BJ (cell line): Measurements from ENCODE around the gene CD80. TPM values are rescaled to one million over a fixed set of nuclear protein-coding genes. Genes with fewer than 3 reads are reported as not detected.

ENCODE experiments used
- CTCF ChIA-PET: fragments of 350-600 bp; formaldehyde crosslinking; extraction: SDS; loops from one replicate; lab custom pipeline; 2021; ENCODE audit warnings: antibody characterized with exemption, inconsistent platforms; lab: Yijun Ruan, JAX
- POLR2A ChIA-PET: fragments of 300-600 bp; sonication (Branson Sonifier 250); formaldehyde crosslinking; extraction: SDS; loops from one replicate; lab custom pipeline; 2021; ENCODE audit warnings: antibody characterized with exemption; lab: Charles Lee
- DNase-seq: peaks from one replicate; pipeline ENCODE4 v3.0.0-alpha.2; 2011; ENCODE audit warnings: low read depth
- H3K27me3 ChIP-seq: 2 replicates; pipeline ENCODE4 v1.6.0; 2011; ENCODE audit warnings: low read length; ENCODE audit not compliant: control insufficient read depth, insufficient read depth
- H3K36me3 ChIP-seq: 2 replicates; pipeline ENCODE4 v1.5.1; 2011; ENCODE audit warnings: low read length; ENCODE audit not compliant: control insufficient read depth, insufficient read depth
- H3K4me3 ChIP-seq: 2 replicates; pipeline ENCODE4 v1.5.1; 2011; ENCODE audit warnings: low read depth, mild to moderate bottlenecking, control low read depth, low read length
- polyA plus RNA-seq: library from polyadenylated mRNA; depleted of rRNA; stranded (reverse); fragments of >200 nt; gene quantifications from 2 replicates; pipeline ENCODE4 v1.2.3, GENCODE V29; 2011
- TF ChIP-seq, protein P1 (sequence below): IDR thresholded peaks from 2 replicates; pipeline ENCODE4 v1.5.1; 2011; ENCODE audit warnings: low read depth, mild to moderate bottlenecking, control low read depth, inconsistent platforms, low read length, moderate library complexity; ENCODE audit not compliant: insufficient read depth

The CD80 gene
- polyA plus RNA-seq, 1 experiment: not detected

DNA sequence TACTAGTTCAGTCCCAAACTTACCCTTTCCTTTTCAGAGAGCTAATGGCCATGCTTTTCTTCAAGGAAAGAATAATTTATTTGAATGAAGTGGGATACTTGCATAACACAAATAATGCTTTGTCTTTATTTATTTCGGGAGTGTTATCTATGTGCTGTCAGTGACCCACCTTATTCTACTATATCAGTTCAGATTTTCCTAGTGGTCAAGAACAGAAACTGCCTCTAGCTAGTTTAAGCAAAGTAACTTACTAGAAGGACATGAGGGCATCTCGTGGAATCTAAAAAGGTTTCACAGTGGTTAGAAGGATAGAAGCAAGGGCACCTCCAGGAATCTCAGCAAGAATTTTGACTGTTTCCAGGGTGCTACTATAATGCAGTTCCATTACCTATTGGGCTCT lies 64.8 kb downstream of the CD80 start:
- no peaks in the 10 kb centered on the region; the same call in 1 of the 2 replicates for H3K36me3 ChIP-seq
- TF ChIP-seq, protein P1, sequence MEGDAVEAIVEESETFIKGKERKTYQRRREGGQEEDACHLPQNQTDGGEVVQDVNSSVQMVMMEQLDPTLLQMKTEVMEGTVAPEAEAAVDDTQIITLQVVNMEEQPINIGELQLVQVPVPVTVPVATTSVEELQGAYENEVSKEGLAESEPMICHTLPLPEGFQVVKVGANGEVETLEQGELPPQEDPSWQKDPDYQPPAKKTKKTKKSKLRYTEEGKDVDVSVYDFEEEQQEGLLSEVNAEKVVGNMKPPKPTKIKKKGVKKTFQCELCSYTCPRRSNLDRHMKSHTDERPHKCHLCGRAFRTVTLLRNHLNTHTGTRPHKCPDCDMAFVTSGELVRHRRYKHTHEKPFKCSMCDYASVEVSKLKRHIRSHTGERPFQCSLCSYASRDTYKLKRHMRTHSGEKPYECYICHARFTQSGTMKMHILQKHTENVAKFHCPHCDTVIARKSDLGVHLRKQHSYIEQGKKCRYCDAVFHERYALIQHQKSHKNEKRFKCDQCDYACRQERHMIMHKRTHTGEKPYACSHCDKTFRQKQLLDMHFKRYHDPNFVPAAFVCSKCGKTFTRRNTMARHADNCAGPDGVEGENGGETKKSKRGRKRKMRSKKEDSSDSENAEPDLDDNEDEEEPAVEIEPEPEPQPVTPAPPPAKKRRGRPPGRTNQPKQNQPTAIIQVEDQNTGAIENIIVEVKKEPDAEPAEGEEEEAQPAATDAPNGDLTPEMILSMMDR: no peak
- no peaks in the 10 kb centered on the region for H3K27me3 ChIP-seq
- no peak for DNase-seq
- CTCF ChIA-PET: interaction anchor here (0.6 to 1.0 kb wide), 3 partner anchors 9 to 221 kb away, joined by 3 to 4 read pairs (median 4); no protein-coding TSS in a partner anchor
- POLR2A ChIA-PET: no interaction called here
- H3K4me3 ChIP-seq: no peak overlapping the region

DNA sequence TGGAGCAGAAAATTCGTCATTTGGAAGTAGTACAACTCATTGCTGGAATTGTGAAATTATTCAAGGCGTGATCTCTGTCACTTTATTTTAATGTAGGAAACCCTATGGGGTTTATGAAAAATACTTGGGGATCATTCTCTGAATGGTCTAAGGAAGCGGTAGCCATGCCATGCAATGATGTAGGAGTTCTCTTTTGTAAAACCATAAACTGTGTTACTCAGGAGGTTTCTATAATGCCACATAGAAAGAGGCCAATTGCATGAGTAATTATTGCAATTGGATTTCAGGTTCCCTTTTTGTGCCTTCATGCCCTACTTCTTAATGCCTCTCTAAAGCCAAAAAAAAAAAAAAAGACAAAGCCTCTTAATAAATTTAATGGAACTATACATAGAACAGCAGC lies 66.6 kb downstream of the CD80 start:
- no peaks in the 10 kb centered on the region; the same call in 1 of the 2 replicates for H3K36me3 ChIP-seq
- POLR2A ChIA-PET: no interaction called here
- TF ChIP-seq, protein P1: no peak
- CTCF ChIA-PET: interaction anchor here (0.6 to 1.3 kb wide), 2 partner anchors 29 to 42 kb away, joined by 3 read pairs; partner anchors contain the start of gene TMEM39A
- no peak for DNase-seq
- no peak overlapping the region for H3K4me3 ChIP-seq
- no peaks in the 10 kb centered on the region for H3K27me3 ChIP-seq

DNA sequence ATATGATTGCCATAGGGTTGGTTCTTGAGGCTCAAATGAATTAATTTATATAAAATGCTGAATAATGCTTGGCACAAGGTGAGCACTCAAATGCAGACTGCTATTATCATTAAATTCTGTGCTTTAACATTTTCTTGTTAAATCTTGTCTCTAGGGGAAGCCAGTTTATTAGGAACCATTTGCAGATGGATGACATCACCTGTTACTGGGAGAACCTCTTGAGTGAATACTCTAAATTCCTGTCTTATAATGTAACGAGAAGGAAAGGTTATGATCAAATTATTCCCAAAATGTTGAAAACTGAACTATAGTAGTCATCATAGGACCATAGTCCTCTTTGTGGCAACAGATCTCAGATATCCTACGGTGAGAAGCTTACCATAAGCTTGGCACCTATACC lies 67.3 kb downstream of the CD80 start:
- no peak for DNase-seq
- ChIA-PET CTCF (interaction anchor here (1.3 kb wide), 1 partner anchor 28 kb away, joined by 3 read pairs; the partner anchor contains the start of gene TMEM39A), POLR2A (no interaction called here)
- no peaks in the 10 kb centered on the region for H3K27me3 ChIP-seq
- TF ChIP-seq, protein P1: no peak
- no peak overlapping the region for H3K4me3 ChIP-seq
- no peaks in the 10 kb centered on the region; the same call in 1 of the 2 replicates for H3K36me3 ChIP-seq

DNA sequence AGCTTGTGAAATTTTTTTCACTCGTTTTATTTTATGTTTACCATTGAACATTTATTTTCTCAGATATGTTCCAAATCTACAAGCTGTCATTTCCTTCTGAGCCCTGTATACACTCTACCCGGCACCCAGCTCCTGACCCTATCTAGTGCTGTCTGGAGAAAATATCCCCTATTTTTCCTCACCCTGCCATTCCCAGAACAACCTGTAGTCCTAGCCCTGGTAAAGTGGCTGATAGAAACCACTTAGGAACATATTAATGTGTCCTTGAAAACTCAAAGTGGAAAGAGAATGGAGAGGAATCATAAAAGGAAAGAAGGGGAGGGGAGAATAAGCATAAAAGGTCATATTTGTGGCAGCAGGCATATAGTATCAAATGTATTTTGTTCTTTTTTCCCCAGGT lies 69.3 kb downstream of the CD80 start:
- TF ChIP-seq, protein P1: no peak
- Histone ChIP-seq H3K4me3 (no peak overlapping the region), H3K36me3 (no peaks in the 10 kb centered on the region; the same call in 1 of the 2 replicates), H3K27me3 (no peaks in the 10 kb centered on the region)
- POLR2A ChIA-PET: no interaction called here
- no peak for DNase-seq
- CTCF ChIA-PET: interaction anchor here (1.3 kb wide), 1 partner anchor 158 kb away, joined by 4 read pairs; no protein-coding TSS in a partner anchor

DNA sequence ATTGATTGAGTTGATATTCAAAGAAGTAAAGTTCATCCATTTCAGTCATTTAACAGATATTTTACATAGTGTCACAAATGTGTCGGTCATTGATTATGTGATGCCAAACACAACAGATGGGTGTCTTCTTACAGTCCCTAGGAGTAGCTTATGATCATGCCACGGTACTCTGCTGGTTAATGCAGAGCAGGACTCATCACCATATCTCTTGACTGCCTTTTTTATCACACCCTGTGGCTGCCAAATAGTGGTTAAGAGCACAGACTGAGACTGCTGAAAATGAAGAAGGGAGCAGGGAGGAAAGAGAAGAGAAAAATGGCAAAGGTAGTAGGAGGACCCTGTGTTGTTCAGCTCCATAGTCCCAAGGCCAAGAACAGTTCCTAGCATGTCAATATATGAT lies 73.9 kb downstream of the CD80 start:
- Histone ChIP-seq H3K36me3 (no peaks in the 10 kb centered on the region; the same call in 1 of the 2 replicates), H3K4me3 (no peak overlapping the region), H3K27me3 (no peaks in the 10 kb centered on the region)
- TF ChIP-seq, protein P1: no peak
- CTCF ChIA-PET: interaction anchor here (1.3 kb wide), 1 partner anchor 9 kb away, joined by 4 read pairs; no protein-coding TSS in a partner anchor
- no peak for DNase-seq
- POLR2A ChIA-PET: no interaction called here
